Sciatic nerve (tissue), 2 donors: ENCODE results near the gene H6PD. TPM values are rescaled to one million over a fixed set of nuclear protein-coding genes. Genes with fewer than 3 reads are reported as not detected.

ENCODE experiments used
- ATAC-seq: fragments of 200-7000 bp; cut with Tn5 transposase; one replicate; pipeline ENCODE4 v1.9.1; 2020; ENCODE audit warnings: mild to moderate bottlenecking, moderate library complexity
- DNase-seq: peaks from one replicate; pipeline ENCODE4 v3.0.0-alpha.2; 2020; ENCODE audit warnings: low spot score
- intact Hi-C: fragments of 100-400 bp; cut with DNase I; formaldehyde crosslinking; loops from one replicate; pipeline ENCODE4 v1.14.2; 2022
- total RNA-seq: library from RNA; stranded (reverse); fragmentation: NEBNext Ultra II Directional; extraction: Animal tissue kit (Norgen Biotek cat#: 25700); gene quantifications from one replicate; pipeline ENCODE4 v1.2.1, GENCODE V29; 2021
- donor health status: DM: no; HTN: no; CAD: no.
- donor health status: DM: no; HTN: no; CAD: no.

Gene H6PD
- total RNA-seq, 1 donor from 2014 or later: 52.9 TPM

DNA sequence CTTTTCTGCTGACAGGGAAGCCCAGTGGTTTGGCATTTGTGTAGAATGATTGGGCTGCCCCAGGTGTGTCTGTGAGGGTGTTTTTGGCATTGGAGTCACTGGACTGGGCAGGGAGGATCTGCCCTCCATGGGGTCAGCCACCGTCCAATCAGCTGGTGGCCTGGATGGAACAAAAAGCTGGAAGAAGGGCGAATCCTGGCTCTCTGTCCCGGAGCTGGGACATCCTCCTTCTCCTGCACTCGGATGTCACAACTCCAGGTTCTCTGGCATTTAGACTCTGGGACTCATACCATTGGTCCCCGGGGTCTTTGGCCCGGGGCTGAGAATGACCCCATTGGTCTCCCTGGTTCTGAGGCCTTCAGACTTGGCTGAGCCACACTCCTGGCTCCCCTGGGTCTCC, 69.3 kb downstream of the H6PD start:
- DNase-seq (no peak), ATAC-seq (no peak)
- intact Hi-C loops: no loop called here

DNA sequence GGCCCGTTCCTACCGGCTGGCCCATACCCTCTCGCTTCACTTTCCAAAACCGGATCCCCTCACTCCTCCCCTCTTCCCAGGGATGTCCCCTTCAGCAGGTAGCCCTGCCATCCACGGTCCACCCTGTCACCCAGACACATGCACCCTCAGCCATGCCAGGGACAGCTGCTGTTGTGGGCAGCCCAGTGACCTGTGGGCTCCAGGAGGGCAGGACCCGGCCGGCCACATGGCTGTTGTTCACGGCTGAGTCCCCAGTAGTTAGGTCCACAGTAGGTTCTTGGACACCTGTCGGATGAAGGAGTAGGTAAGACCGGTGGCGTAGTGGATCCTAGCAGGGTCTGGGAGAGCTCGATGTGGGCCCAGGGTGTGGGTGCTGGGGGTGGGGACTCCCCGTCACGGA, 70.6 kb downstream of the H6PD start:
- intact Hi-C loops: no loop called here
- DNase-seq: no peak
- ATAC-seq: no peak

DNA sequence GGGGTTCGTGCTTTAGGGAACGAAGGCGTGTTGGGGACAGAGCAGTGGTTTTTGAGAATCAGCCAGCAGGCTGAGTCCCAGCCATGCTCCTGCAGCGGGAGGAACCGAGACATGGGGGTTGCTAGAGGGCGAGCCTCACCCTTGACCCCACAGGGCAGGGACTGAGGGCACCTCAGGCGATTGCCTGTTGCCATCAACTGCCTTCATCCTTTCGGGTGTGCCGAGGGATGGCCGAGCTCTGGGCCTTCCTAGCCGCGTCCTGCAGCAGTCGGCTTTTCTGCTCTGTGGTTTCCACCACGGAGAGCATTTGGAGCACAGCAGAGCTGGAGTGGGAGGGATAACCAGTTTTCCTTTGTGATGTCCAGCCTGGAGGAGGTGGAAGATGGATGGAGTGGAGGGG, 71.4 kb downstream of the H6PD start:
- intact Hi-C loops: no loop called here
- DNase-seq (no peak), ATAC-seq (no peak)

DNA sequence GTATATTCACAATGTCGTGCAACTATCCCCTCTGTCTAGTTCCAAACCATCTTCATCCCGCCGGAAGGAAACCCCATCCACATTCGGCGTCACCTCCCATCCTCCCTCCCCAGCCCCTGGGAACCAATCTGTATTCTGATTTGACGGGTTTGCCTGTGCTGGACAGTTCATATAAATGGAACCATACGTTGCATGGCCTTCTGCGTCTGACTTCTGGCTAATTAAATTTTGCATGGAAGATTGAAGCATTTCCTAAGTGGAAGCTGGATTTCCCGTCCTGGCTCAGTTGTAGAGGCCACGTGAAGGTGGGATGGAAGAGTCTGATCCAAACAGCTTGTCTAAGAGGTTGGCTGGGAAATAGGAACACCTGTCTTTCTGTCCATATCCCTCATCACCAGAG, 72.7 kb downstream of the H6PD start:
- no peak for ATAC-seq
- intact Hi-C loops: no loop called here
- DNase-seq: no peak

DNA sequence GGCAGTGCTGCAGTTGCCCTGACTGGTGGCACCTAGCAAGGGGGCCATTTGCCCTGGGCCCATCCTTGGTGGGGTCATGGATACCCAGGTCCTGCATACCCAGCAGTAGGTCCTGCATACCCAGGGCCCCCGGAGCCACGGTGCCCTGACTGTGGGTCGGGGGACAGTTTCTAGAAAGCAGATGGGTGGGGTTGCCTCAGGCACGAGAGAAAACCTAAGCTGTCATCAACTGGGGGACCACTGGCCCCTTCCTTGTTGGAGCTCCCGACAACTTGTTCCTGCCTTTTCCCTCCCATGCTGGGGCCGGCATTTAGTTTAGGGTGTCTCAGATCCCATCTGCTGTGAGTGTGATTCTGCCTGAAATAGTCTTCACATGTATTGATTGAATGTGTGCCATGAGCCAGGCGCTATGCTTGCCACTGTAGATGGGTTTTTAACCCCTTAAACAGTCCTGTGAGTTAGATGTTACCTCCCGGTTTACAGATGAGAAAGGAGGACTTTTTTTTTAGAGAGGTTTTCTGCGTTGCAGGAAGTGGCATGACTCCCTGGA, 73.7 kb downstream of the H6PD start:
- intact Hi-C loops: no loop called here
- DNase-seq: no peak

DNA sequence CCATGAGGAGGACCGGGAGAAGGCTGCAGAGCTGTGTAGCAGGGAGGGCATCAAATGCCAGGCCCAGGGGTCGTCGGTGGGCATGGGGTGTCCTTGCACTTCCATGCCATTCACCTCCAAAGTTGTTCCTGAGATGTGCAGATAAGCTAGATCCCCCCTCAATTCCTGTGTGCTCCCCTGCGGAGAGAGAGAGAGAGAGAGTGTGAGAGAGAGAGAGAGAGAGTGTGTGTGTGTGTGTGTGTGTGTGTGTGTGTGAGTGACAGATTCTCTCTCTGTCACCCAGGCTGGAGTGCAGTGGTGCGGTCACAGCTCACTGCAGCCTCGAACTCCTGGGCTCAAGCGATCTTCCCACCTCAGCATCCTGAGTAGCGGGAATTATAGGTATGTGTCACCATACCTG, 74.5 kb downstream of the H6PD start:
- intact Hi-C loops: no loop called here
- DNase-seq: no peak
- no peak for ATAC-seq

More for the DNA sequence above, 73.7 kb downstream of the H6PD start:
- ATAC-seq: no peak

DNA sequence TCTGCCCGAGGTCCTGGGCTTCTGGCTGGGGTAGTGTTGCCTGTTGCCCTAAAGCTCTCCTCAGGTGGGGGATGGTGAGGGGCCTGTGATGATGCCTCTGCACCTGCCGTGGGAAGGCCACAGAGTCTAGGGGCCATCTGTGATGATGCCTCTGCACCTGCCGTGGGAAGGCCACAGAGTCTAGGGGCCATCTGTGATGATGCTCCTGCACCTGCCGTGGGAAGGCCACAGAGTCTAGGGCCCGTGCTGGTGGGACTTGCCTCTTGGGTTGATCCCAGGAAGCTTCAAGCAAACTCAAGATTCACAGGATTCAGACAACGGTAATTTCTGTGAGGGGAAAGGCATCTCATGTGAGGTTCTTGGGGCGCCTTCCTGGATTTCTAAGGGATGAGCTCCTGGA, 75.4 kb downstream of the H6PD start:
- intact Hi-C loops: no loop called here
- ATAC-seq (no peak), DNase-seq (no peak)

DNA sequence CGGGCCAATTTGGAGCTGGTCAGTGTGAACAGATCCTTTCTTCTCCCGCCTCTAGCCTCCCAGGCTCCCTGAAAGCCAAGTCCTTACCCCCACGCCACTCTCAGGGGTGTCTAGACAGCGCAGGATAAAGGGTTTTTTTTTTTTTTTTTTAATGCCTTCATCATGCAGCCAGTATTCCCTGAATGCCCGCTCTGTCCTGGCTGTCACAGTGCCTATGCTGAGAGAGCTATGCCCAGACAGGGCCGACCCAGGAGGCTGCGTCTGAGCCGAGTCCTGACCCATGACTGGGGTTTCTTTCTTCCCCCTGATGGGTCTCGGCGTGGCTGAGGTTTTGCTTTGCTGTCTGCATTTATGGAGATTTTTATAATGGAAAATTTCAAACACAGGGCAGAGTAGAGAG, 76.5 kb downstream of the H6PD start:
- DNase-seq (no peak), ATAC-seq (no peak)
- intact Hi-C loops: no loop called here

DNA sequence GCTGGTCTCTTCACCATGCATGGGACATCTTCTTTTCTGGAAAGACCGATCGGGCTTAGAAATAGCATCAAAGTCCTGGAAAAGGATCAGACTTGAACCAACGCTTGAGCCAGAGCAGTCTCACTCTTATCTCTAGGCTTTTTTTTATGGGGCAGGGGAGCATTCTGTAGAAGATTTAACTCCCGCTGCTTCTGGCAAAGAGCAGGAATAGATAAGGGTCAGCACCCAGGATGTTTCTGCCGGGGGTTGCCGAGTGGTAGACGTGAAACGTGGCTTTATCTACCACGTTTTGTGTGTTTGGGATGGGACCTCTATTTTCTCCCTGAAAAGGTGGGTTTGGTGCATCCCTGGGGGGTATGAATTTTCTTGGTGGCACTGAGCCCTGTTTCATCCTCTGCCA, 76.9 kb downstream of the H6PD start:
- intact Hi-C loops: no loop called here
- DNase-seq (no peak), ATAC-seq (no peak)

DNA sequence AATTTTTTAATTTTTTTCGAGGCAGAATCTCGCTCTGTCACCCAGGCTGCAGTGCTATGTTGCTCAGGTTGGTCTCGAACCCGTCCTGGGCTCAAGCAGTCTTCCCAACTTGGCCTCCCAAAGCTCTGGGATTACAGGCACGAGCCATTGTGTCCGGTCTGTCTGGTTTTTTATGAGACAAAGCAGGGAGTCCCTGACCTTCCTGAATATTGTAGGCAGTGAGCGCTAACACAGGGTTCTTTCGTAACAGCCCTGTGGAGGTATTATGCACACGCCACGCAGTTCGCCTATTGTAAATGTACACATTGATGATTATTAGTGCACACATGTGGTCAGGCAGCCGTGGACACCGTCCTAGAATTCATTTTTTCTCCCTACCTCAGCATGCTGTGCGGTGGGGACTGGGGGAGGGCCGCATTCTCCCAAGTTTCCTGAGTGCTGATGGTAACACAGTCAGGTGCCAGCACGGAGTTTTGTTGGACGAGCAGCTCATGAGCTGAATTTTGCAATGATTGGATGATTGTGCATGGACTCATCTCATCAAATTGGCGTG, 77.7 kb downstream of the H6PD start:
- ATAC-seq: no peak
- intact Hi-C loops: no loop called here
- DNase-seq: no peak

DNA sequence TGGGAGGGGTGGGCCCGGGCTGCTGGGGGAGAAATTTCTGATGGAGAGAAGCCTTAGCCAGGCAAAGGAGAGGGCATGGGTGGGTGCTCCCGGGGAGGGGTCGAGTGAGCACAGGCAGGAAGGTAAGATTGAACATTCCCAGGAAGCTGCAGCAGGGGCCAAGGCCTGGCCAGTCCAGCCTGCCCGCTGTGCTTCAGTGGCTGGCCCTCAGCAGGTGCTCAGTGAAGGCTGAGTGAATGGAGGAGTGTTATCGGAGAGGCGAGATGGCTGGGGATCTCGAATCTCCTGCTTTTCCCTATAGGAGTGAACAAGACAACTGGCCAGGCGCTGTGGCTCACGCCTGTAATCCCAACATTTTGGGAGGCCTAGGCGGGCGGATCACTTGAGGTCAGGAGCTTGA, 79.0 kb downstream of the H6PD start:
- DNase-seq (no peak), ATAC-seq (no peak)
- intact Hi-C loops: no loop called here

DNA sequence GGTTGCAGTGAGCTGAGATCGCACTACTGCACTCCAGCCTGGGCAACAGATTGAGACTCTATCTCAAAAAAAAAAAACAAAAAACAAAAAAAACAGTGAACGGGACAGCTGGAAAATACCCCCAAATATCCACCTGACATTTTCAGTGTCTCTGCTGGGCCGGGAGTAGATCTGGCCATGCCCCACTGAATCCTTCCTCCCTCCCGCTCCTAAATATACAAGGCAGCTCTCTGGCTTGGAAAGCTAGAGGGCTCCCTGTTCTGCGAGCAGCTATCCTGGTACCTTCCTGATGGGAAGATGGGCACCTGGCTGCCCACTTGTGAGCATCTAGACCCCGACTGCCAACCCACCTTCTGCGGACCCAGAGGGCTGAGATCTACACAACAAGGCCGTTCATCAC, 79.5 kb downstream of the H6PD start:
- intact Hi-C loops: no loop called here
- ATAC-seq (no peak), DNase-seq (no peak)

DNA sequence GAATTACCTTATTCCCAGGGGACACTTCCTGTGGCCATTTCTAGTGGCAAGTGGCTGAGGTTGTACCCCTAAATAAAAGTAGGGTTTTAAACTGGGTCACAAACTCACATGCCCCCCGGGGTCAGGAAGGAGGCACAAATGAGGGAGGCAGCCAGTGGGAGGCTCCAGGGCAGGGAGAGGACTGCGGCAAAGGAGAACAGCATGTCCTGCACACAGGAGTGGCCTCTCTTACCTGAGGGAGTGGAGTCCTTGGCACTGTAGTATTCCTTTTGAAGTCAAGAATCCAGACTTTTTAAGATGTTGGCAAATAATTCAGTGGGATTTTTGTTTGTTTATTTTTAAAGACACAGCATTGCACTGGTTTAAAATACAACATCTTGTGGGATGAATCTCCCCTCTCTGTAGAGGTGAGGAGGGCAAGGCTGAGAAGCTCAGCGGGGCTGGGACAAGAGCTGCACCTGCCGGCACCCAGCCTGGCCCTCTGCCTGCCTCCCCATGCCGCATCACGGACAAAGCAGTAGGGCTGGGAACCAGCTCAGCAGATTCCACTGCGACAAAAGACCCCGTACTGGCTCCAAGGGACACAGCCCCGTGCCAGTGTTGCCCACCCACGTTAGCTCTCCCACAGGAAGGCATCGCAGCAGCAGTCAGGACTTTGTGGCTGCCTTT, 80.3 kb downstream of the H6PD start:
- intact Hi-C loops: no loop called here
- DNase-seq: no peak
- ATAC-seq: no peak

DNA sequence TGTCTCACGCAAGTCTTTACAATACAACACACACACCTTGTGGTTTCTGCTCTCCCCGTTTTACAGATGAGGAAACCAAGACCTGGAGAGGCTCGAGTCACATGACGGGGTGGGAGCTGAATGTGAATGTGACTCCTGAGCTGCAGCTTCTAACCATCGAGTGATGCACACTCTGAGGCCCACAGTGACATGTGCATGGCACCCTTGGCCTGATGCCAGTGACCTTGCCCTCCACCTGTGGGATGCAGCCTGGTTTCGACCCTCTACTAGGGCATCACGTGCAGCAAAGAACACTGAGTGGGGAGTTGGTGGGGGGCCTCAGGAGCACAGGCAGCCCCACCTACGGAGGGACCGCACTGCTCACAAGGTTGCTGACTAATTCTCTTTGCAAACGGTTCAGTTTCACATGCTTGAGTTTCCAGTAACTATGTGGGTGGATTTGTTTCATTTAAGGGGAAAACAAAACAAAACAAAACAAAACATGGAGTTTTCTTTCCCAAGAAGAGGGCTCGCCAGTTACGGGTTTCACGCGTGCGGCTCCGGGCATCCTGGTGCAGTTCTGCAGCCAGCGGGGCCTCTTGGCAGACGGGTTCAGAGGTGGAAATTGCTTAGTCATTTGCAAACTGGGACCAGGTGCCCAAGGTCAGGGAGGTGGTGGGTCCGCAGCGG, 81.0 kb downstream of the H6PD start:
- intact Hi-C loops: no loop called here
- ATAC-seq (peak; percentile 27), DNase-seq (no peak)

DNA sequence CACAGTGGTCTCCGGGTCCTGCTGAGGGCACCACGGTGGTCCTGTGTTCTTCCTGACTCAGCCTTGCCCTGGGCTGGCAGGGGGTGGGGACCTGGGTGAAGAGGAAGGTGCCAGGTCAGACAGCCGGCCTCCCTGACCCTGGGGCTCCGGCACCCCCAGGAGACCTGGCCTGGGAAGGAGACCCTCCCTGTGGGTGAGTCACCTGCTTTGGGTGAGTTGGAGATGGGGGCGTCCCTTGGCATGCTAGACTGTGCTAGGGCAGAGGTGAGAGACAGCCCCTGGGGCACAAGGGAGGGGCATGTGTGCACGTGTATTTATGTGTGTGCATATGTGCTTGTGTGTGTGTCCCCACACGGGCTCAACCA, 81.5 kb downstream of the H6PD start:
- ATAC-seq: no peak
- intact Hi-C loops: no loop called here

DNA sequence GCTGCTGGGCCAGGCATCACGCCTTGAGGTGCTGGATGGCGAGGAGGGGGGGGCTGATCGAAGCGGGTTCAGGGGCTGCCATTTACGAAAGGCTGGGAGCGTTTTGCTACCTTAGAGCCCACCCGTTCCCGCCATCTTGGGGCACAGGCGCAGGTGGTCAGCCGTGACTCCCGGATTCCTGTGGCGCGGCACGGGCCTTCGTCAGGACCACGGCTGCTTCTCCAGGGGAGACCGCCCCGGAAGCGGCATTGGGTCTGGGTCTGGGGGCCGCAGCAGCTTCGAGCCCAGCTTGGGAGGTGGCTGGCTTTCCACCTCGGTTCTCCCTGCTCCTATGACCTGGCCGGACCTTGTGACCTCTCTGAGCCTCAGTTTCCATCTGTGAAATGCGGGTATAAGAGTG, 81.9 kb downstream of the H6PD start:
- no peak for DNase-seq
- ATAC-seq: no peak
- intact Hi-C loops: no loop called here

More for the DNA sequence above, 81.5 kb downstream of the H6PD start:
- no peak for DNase-seq

DNA sequence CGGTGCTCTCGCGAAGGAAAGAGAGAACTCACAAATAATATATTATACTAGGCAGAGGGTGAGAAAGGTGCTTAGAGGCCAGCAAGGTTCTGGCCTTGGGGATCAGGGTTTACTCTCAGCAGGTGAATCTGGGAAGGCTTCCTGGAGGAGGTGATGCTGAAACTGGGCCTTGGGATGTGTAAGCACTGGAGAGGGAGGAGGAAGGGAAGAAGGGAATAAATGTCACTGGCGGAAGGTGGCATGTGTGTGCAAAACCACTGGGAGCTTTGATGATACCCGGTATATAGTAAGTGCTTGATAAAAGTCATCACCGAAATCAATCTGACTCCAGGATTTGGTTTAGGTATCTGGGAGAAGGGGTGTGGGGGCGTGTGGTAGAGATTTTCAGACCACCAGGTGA, 82.5 kb downstream of the H6PD start:
- DNase-seq: no peak
- intact Hi-C loops: no loop called here
- no peak for ATAC-seq

DNA sequence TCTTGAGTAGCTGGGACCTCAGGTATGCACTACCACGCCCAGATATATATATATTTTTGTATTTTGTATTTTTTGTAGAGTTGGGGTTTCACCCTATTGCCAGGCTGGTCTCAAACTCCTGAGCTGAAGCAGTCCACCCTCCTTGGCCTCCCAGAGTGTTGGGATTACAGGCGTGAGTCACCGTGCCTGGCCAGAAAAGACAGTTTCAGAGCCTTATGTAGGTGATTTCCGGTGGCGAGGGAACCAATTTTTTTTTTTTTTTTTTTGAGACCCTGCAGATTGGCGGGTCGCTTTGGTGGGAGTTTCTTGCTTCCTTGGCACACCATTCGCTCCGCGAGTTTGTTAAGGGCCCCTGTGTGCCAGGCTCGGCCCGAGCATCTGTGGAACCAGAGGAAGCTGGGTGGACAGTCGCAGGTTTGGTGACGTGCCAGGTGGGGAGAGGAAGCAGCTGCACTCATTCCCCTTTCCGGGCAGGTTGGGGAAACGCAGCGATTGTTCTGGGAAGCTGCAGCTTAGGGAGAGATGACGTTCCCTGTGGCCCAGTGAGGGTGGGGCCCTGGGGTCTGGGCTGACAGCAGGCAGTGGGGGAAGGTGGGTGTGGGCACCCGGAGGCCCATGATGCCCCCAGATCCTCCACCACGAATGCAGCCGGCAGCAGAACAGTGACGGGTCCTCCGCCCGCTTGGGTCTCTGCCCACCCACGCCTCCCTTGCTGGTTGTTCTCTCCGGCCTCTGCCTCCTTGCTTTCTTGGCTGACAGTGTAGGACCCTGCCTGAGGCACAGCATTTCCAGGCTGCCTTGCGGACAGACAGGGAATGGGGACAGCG, 83.2 kb downstream of the H6PD start:
- DNase-seq (no peak), ATAC-seq (no peak)
- intact Hi-C loops: no loop called here

DNA sequence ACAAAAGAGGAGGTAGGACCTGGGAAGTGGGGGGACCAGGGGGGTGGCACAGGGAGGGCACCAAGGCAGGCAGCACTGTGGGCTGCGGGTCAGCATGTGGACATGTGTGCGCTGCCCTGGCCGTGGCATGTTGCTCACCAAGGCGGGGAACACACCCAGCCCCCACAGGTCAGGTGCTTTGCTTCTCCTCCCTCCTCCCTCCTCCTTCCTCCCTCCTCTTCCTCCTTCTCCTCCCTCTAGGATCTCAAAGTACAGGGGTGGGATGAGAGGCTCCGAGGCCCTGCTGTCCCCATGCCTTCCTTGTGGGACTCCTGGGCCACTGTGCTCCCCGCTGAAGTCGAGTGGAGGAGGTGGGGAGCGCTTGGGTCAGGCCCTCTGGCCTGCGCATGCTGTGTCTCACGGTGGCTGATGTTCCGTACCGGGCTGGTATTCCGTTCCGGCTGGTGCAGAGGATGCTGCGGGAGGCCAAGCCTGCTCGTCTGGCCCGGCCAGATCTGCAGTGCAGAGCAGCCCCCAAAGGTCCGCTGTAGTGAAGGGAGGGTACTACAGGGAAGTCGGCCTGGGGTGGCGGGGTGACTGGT, 84.7 kb downstream of the H6PD start:
- DNase-seq (no peak), ATAC-seq (no peak)
- intact Hi-C loops: no loop called here
